Measurements from ENCODE around the gene TRIM26.
A peak's percentile ranks its signal among the peaks of the same experiment; 100 is the strongest.

TRIM26 gene

GRCh38 chr6:30154061-30154460, 59.1 kb downstream of the TRIM26 start:
- Histone ChIP-seq H2BK12ac (ENCODE audit: low read length) (no peak overlapping the region), H3K4ac (ENCODE audit: low read length) (no peak overlapping the region), H3K9ac (ENCODE audit: low read depth, low read length, poor library complexity) (no peak overlapping the region), H3K9me3 (replicated peaks in 1 of 2; ENCODE audit: control insufficient read depth in 2 of 2, insufficient read depth in 1 of 2, low read depth in 1 of 2, low read length in 2 of 2) (no peaks in the 10 kb centered on the region), H3K4me2 (ENCODE audit: insufficient read depth, low read length, poor library complexity, severe bottlenecking) (no peak overlapping the region), H3K4me1 (ENCODE audit: control insufficient read depth in 2 of 2, insufficient read depth in 1 of 2, low read depth in 1 of 2, low read length in 2 of 2) (no peaks in the 10 kb centered on the region), H3K14ac (ENCODE audit: low read length) (no peak overlapping the region), H4K8ac (ENCODE audit: low read depth, low read length) (no peak overlapping the region), H3K18ac (ENCODE audit: low read length) (no peak overlapping the region), H3K36me3 (replicated peaks in 1 of 2; ENCODE audit: control insufficient read depth in 2 of 2, insufficient read depth in 2 of 2, low read length in 2 of 2) (no peaks in the 10 kb centered on the region), H2BK15ac (ENCODE audit: low read length) (no peak overlapping the region), H2BK5ac (ENCODE audit: low read length) (no peak overlapping the region), H3K4me3 (ENCODE audit: low read length in 2 of 2) (peak overlapping the region in 1 of 2 donors; percentile 11), H3K79me1 (ENCODE audit: low read depth, low read length) (no peaks in the 10 kb centered on the region), H2BK120ac (ENCODE audit: low read depth, low read length) (no peak overlapping the region), H3K23ac (ENCODE audit: low read depth, low read length, poor library complexity) (no peak overlapping the region), H2AFZ (ENCODE audit: low read length) (no peak overlapping the region), H3K27me3 (ENCODE audit: control insufficient read depth in 3 of 3, insufficient read depth in 3 of 3, low read depth in 1 of 3, low read length in 3 of 3) (peaks cover 0 to 41% (median 0%) of the 10 kb centered on the region in 3 experiments), H3K27ac (replicated peaks; ENCODE audit: low read length) (no peak overlapping the region), H4K91ac (ENCODE audit: low read depth, low read length, poor library complexity) (no peak overlapping the region), H2AK5ac (ENCODE audit: low read depth, low read length) (no peak overlapping the region)
- DNase-seq (ENCODE audit: low spot score): no peak
- WGBS, 2 donors (ENCODE audit: extremely low coverage in 2 of 2, insufficient read length in 2 of 2, insufficient replicate concordance in 1 of 2): no CpG with 5 or more reads among the region's 17 CpGs

- Histone ChIP-seq H3K79me1 (ENCODE audit: low read depth, low read length) (no peaks in the 10 kb centered on the region), H3K4ac (ENCODE audit: low read length) (no peak overlapping the region), H3K14ac (ENCODE audit: low read length) (no peak overlapping the region), H3K36me3 (replicated peaks in 1 of 2; ENCODE audit: control insufficient read depth in 2 of 2, insufficient read depth in 2 of 2, low read length in 2 of 2) (no peaks in the 10 kb centered on the region), H3K23ac (ENCODE audit: low read depth, low read length, poor library complexity) (no peak overlapping the region), H3K18ac (ENCODE audit: low read length) (no peak overlapping the region), H3K27me3 (ENCODE audit: control insufficient read depth in 3 of 3, insufficient read depth in 3 of 3, low read depth in 1 of 3, low read length in 3 of 3) (peaks cover 0 to 37% (median 0%) of the 10 kb centered on the region in 3 experiments), H3K4me1 (ENCODE audit: control insufficient read depth in 2 of 2, insufficient read depth in 1 of 2, low read depth in 1 of 2, low read length in 2 of 2) (no peaks in the 10 kb centered on the region), H2AK5ac (ENCODE audit: low read depth, low read length) (no peak overlapping the region), H2AFZ (ENCODE audit: low read length) (no peak overlapping the region), H3K4me2 (ENCODE audit: insufficient read depth, low read length, poor library complexity, severe bottlenecking) (no peak overlapping the region), H3K9me3 (replicated peaks in 1 of 2; ENCODE audit: control insufficient read depth in 2 of 2, insufficient read depth in 1 of 2, low read depth in 1 of 2, low read length in 2 of 2) (no peaks in the 10 kb centered on the region), H2BK120ac (ENCODE audit: low read depth, low read length) (no peak overlapping the region), H3K4me3 (ENCODE audit: low read length in 2 of 2) (no peak overlapping the region), H3K9ac (ENCODE audit: low read depth, low read length, poor library complexity) (no peak overlapping the region), H4K91ac (ENCODE audit: low read depth, low read length, poor library complexity) (no peak overlapping the region), H2BK12ac (ENCODE audit: low read length) (no peak overlapping the region), H4K8ac (ENCODE audit: low read depth, low read length) (no peak overlapping the region), H2BK15ac (ENCODE audit: low read length) (no peak overlapping the region), H3K27ac (replicated peaks; ENCODE audit: low read length) (no peak overlapping the region), H2BK5ac (ENCODE audit: low read length) (no peak overlapping the region)
- no peak for DNase-seq (ENCODE audit: low spot score)
- no CpG with 5 or more reads among the region's 3 CpGs for WGBS, 2 donors (ENCODE audit: extremely low coverage in 2 of 2, insufficient read length in 2 of 2, insufficient replicate concordance in 1 of 2)
Observed at GRCh38 chr6:30152910-30153610, 60.1 kb downstream of the TRIM26 start.

- Histone ChIP-seq H2BK15ac (ENCODE audit: low read length) (no peak overlapping the region), H3K9ac (ENCODE audit: low read depth, low read length, poor library complexity) (no peak overlapping the region), H4K8ac (ENCODE audit: low read depth, low read length) (no peak overlapping the region), H2BK5ac (ENCODE audit: low read length) (no peak overlapping the region), H3K4me3 (ENCODE audit: low read length in 2 of 2) (no peak overlapping the region), H3K9me3 (replicated peaks in 1 of 2; ENCODE audit: control insufficient read depth in 2 of 2, insufficient read depth in 1 of 2, low read depth in 1 of 2, low read length in 2 of 2) (no peaks in the 10 kb centered on the region), H3K36me3 (replicated peaks in 1 of 2; ENCODE audit: control insufficient read depth in 2 of 2, insufficient read depth in 2 of 2, low read length in 2 of 2) (no peaks in the 10 kb centered on the region), H3K4ac (ENCODE audit: low read length) (no peak overlapping the region), H3K27me3 (ENCODE audit: control insufficient read depth in 3 of 3, insufficient read depth in 3 of 3, low read depth in 1 of 3, low read length in 3 of 3) (peaks cover 0 to 46% (median 0%) of the 10 kb centered on the region in 3 experiments), H3K18ac (ENCODE audit: low read length) (no peak overlapping the region), H2AK5ac (ENCODE audit: low read depth, low read length) (no peak overlapping the region), H3K23ac (ENCODE audit: low read depth, low read length, poor library complexity) (no peak overlapping the region), H2BK12ac (ENCODE audit: low read length) (no peak overlapping the region), H3K79me1 (ENCODE audit: low read depth, low read length) (no peaks in the 10 kb centered on the region), H2BK120ac (ENCODE audit: low read depth, low read length) (no peak overlapping the region), H3K27ac (replicated peaks; ENCODE audit: low read length) (no peak overlapping the region), H4K91ac (ENCODE audit: low read depth, low read length, poor library complexity) (no peak overlapping the region), H2AFZ (ENCODE audit: low read length) (no peak overlapping the region), H3K4me2 (ENCODE audit: insufficient read depth, low read length, poor library complexity, severe bottlenecking) (no peak overlapping the region), H3K14ac (ENCODE audit: low read length) (no peak overlapping the region), H3K4me1 (ENCODE audit: control insufficient read depth in 2 of 2, insufficient read depth in 1 of 2, low read depth in 1 of 2, low read length in 2 of 2) (no peaks in the 10 kb centered on the region)
- no peak for DNase-seq (ENCODE audit: low spot score)
- no CpG with 5 or more reads among the region's 4 CpGs for whole genome bisulfite sequencing, 2 donors (ENCODE audit: extremely low coverage in 2 of 2, insufficient read length in 2 of 2, insufficient replicate concordance in 1 of 2)
Observed at GRCh38 chr6:30152016-30152673, 61.1 kb downstream of the TRIM26 start.

GRCh38 chr6:30151580-30151979, 61.6 kb downstream of the TRIM26 start:
- Histone ChIP-seq H4K91ac (ENCODE audit: low read depth, low read length, poor library complexity) (no peak overlapping the region), H3K4me2 (ENCODE audit: insufficient read depth, low read length, poor library complexity, severe bottlenecking) (no peak overlapping the region), H3K18ac (ENCODE audit: low read length) (no peak overlapping the region), H3K9ac (ENCODE audit: low read depth, low read length, poor library complexity) (no peak overlapping the region), H2BK15ac (ENCODE audit: low read length) (no peak overlapping the region), H3K4me3 (ENCODE audit: low read length in 2 of 2) (no peak overlapping the region), H2BK5ac (ENCODE audit: low read length) (no peak overlapping the region), H2AK5ac (ENCODE audit: low read depth, low read length) (no peak overlapping the region), H3K79me1 (ENCODE audit: low read depth, low read length) (no peaks in the 10 kb centered on the region), H3K4ac (ENCODE audit: low read length) (no peak overlapping the region), H3K4me1 (ENCODE audit: control insufficient read depth in 2 of 2, insufficient read depth in 1 of 2, low read depth in 1 of 2, low read length in 2 of 2) (no peaks in the 10 kb centered on the region), H3K14ac (ENCODE audit: low read length) (no peak overlapping the region), H3K27ac (replicated peaks; ENCODE audit: low read length) (no peak overlapping the region), H3K23ac (ENCODE audit: low read depth, low read length, poor library complexity) (no peak overlapping the region), H3K27me3 (ENCODE audit: control insufficient read depth in 3 of 3, insufficient read depth in 3 of 3, low read depth in 1 of 3, low read length in 3 of 3) (peaks cover 0 to 51% (median 0%) of the 10 kb centered on the region in 3 experiments), H3K36me3 (replicated peaks in 1 of 2; ENCODE audit: control insufficient read depth in 2 of 2, insufficient read depth in 2 of 2, low read length in 2 of 2) (no peaks in the 10 kb centered on the region), H2BK12ac (ENCODE audit: low read length) (no peak overlapping the region), H4K8ac (ENCODE audit: low read depth, low read length) (no peak overlapping the region), H2BK120ac (ENCODE audit: low read depth, low read length) (no peak overlapping the region), H3K9me3 (replicated peaks in 1 of 2; ENCODE audit: control insufficient read depth in 2 of 2, insufficient read depth in 1 of 2, low read depth in 1 of 2, low read length in 2 of 2) (no peaks in the 10 kb centered on the region), H2AFZ (ENCODE audit: low read length) (peak overlapping the region; percentile 15)
- WGBS, 2 donors (ENCODE audit: extremely low coverage in 2 of 2, insufficient read length in 2 of 2, insufficient replicate concordance in 1 of 2): no CpG with 5 or more reads among the region's 3 CpGs
- no peak for DNase-seq (ENCODE audit: low spot score)
